Smooth muscle cell (in vitro differentiated cells): ENCODE data around the gene MCTP2. TPM values are rescaled to one million over a fixed set of nuclear protein-coding genes. Genes with fewer than 3 reads are reported as not detected.

Experiments
- DNase-seq: peaks from one replicate; lab custom pipeline; 2025; ENCODE audit not compliant: unreplicated experiment; lab: John Stamatoyannopoulos, UW
- H2AFZ ChIP-seq: fragments of 200-600 bp; sonication (generic); 2 replicates; pipeline ENCODE4 v1.6.0; 2016; ENCODE audit warnings: antibody characterized with exemption, low read depth, mild to moderate bottlenecking
- H3F3A ChIP-seq: fragments of 200-600 bp; sonication (generic); 2 replicates; pipeline ENCODE4 v1.6.0; 2017; ENCODE audit warnings: antibody characterized with exemption, low read depth
- H3K27ac ChIP-seq: fragments of 200-600 bp; sonication (generic); 2 replicates; pipeline ENCODE4 v1.5.1; 2016; ENCODE audit warnings: low read depth, mild to moderate bottlenecking
- H3K27me3 ChIP-seq: fragments of 200-600 bp; sonication (generic); 2 replicates; pipeline ENCODE4 v1.6.1; 2016; ENCODE audit warnings: low read depth, mild to moderate bottlenecking
- H3K36me3 ChIP-seq: fragments of 200-600 bp; sonication (generic); 2 replicates; pipeline ENCODE4 v1.5.1; 2016; ENCODE audit warnings: low read depth
- H3K4me1 ChIP-seq: fragments of 200-600 bp; sonication (generic); 2 replicates; pipeline ENCODE4 v1.5.1; 2016; ENCODE audit warnings: low read depth
- H3K4me2 ChIP-seq: fragments of 200-600 bp; sonication (generic); 2 replicates; pipeline ENCODE4 v1.6.0; 2016; ENCODE audit warnings: mild to moderate bottlenecking
- H3K4me3 ChIP-seq: fragments of 200-600 bp; sonication (generic); 2 replicates; pipeline ENCODE4 v1.5.1; 2016; ENCODE audit warnings: mild to moderate bottlenecking
- H3K79me2 ChIP-seq: fragments of 200-600 bp; sonication (generic); 2 replicates; pipeline ENCODE4 v1.6.0; 2016; ENCODE audit warnings: low read depth, mild to moderate bottlenecking
- H3K9ac ChIP-seq: fragments of 200-600 bp; sonication (generic); 2 replicates; pipeline ENCODE4 v1.6.0; 2016; ENCODE audit warnings: low read depth
- H3K9me3 ChIP-seq: fragments of 200-600 bp; sonication (generic); replicated peaks from 2 replicates; pipeline ENCODE4 v1.5.1; 2016; ENCODE audit warnings: low read depth
- H4K20me1 ChIP-seq: fragments of 200-600 bp; sonication (generic); 2 replicates; pipeline ENCODE4 v1.6.0; 2016; ENCODE audit warnings: low read depth
- WGBS: methylation state at CpG from one replicate; pipeline ENCODE4 v1.1.7; 2016; ENCODE audit warnings: low lambda C conversion rate; 5-methylcytosine and 5-hydroxymethylcytosine counted together
- polyA plus RNA-seq: library from polyadenylated mRNA; unstranded; fragments of >200 nt; fragmentation: Nextera tagmentation; extraction: Ambion mirVana; gene quantifications from 2 replicates; pipeline ENCODE4 v1.2.1, GENCODE V29; 2016
- total RNA-seq: library from RNA; depleted of rRNA; stranded (reverse); fragments of >200 nt; gene quantifications from 2 replicates; pipeline ENCODE4 v1.2.3, GENCODE V29; 2014
- TF ChIP-seq, protein P1 (sequence below): fragments of 200-600 bp; sonication (generic); IDR thresholded peaks from 2 replicates; pipeline ENCODE4 v1.5.1; 2017; ENCODE audit warnings: borderline replicate concordance, mild to moderate bottlenecking, antibody characterized with exemption; ENCODE audit not compliant: insufficient read depth, poor library complexity, severe bottlenecking

MCTP2 gene
- total and polyA plus RNA-seq, 2 experiments from 2014 or later: 12.1 to 32.1 TPM

DNA sequence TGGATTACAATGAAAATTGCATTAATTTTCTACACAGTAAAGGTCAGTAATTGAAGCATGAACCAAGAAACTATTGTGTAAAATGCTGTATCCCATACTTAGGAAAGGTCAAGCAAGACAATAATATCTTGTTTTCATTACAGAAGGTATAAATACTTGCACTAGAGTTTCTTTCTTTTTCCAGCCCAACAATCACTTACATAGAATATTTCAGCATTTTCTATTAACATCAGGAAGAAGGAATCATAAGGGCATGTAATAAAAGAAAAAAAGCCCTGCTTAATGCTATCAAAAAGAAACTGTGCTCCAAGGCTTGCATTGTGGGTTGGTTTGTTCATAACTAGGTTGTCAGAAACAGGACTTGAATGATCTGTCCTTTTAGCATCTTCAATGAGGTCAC is 215.1 kb downstream of the MCTP2 start:
- no peaks in the 10 kb centered on the region for H4K20me1 ChIP-seq
- no peaks in the 10 kb centered on the region for H3K9me3 ChIP-seq
- H3K4me3 ChIP-seq: no peak overlapping the region
- H3K27me3 ChIP-seq: no peaks in the 10 kb centered on the region
- no peak overlapping the region for H3K4me2 ChIP-seq
- H3K4me1 ChIP-seq: no peaks in the 10 kb centered on the region
- no peaks in the 10 kb centered on the region for H3K36me3 ChIP-seq
- TF ChIP-seq, protein P1, sequence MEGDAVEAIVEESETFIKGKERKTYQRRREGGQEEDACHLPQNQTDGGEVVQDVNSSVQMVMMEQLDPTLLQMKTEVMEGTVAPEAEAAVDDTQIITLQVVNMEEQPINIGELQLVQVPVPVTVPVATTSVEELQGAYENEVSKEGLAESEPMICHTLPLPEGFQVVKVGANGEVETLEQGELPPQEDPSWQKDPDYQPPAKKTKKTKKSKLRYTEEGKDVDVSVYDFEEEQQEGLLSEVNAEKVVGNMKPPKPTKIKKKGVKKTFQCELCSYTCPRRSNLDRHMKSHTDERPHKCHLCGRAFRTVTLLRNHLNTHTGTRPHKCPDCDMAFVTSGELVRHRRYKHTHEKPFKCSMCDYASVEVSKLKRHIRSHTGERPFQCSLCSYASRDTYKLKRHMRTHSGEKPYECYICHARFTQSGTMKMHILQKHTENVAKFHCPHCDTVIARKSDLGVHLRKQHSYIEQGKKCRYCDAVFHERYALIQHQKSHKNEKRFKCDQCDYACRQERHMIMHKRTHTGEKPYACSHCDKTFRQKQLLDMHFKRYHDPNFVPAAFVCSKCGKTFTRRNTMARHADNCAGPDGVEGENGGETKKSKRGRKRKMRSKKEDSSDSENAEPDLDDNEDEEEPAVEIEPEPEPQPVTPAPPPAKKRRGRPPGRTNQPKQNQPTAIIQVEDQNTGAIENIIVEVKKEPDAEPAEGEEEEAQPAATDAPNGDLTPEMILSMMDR: no peak
- DNase-seq: no peak
- H3K79me2 ChIP-seq: no peaks in the 10 kb centered on the region
- H3F3A ChIP-seq: no peaks in the 10 kb centered on the region
- peak overlapping the region; percentile 39 for H3K27ac ChIP-seq
- H3K9ac ChIP-seq: no peak overlapping the region
- no peak overlapping the region for H2AFZ ChIP-seq

DNA sequence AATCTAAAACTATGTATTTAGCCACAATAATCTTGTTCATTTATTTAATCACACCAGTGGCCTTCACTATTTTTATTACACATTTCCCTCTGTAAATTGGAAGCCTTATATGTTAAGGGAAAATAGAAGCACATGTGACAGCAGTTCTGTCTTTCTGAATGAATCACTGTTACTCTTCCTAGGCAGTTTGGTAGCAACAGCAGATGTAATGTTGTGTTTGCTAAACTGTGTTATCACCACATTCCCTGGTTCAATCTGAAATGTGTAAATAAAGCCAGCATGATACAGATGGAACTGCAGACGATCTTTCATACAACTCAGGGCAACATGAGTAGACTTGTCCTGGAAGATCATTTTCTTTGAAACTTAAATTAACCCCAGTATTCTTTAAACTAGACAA is 220.1 kb downstream of the MCTP2 start:
- H3K4me3 ChIP-seq: no peak overlapping the region

DNA sequence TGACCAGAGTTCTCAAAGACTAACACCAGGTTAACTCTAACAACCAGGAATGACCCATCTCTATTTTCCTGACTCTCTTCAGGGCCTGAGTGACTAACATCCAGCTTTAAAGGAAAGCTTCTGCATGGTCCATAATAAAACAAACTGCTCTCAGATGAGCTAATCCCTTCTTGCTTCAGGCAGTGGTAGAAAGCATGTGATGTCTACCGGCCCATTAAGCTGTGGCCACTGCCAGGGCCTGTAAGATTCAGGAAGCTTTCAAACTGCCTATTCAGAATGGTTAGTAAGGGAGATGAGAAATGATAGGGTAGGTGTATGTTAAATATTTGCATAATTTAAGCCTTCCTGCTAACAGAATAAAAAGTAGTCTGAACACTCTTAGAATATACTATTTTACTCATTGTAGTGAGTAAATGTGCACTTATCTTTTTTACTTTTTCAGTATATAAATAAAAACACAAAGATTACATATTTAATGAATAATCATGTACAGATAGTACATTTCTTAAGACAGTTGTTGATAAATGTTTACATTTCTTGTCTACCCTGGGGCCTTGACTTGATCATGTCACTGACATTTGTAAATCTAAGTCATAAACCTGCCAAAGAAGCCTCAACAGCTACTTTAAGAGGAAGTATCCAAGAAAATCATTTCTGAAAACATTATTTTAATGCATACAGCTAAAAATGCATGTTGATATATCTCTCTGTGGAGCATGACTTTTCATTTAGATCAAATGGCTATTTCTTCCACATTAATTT is 222.0 kb downstream of the MCTP2 start:
- no peak overlapping the region for H2AFZ ChIP-seq
- H3K4me2 ChIP-seq: no peak overlapping the region
- no peaks in the 10 kb centered on the region for H3K36me3 ChIP-seq
- H3K4me3 ChIP-seq: no peak overlapping the region
- H3K4me1 ChIP-seq: no peaks in the 10 kb centered on the region
- H3K9me3 ChIP-seq: no peaks in the 10 kb centered on the region
- 6% methylated on average over 1 of the region's 1 CpG for WGBS
- peak overlapping the region; percentile 74 for H3K27ac ChIP-seq
- no peak for DNase-seq
- no peaks in the 10 kb centered on the region for H4K20me1 ChIP-seq
- no peaks in the 10 kb centered on the region for H3F3A ChIP-seq
- no peaks in the 10 kb centered on the region for H3K27me3 ChIP-seq
- no peaks in the 10 kb centered on the region for H3K79me2 ChIP-seq
- TF ChIP-seq, protein P1: no peak
- H3K9ac ChIP-seq: no peak overlapping the region

More for the DNA sequence above, 220.1 kb downstream of the MCTP2 start:
- no peak overlapping the region for H3K9ac ChIP-seq
- WGBS: 32% methylated on average over 1 of the region's 1 CpG
- peak overlapping the region; percentile 11 for H3K4me2 ChIP-seq
- peak overlapping the region; percentile 74 for H3K27ac ChIP-seq
- no peaks in the 10 kb centered on the region for H3K27me3 ChIP-seq
- no peaks in the 10 kb centered on the region for H3K4me1 ChIP-seq
- TF ChIP-seq, protein P1: no peak
- H2AFZ ChIP-seq: no peak overlapping the region
- H3K79me2 ChIP-seq: no peaks in the 10 kb centered on the region
- no peaks in the 10 kb centered on the region for H3F3A ChIP-seq
- H3K36me3 ChIP-seq: no peaks in the 10 kb centered on the region
- no peaks in the 10 kb centered on the region for H3K9me3 ChIP-seq
- no peak for DNase-seq
- no peaks in the 10 kb centered on the region for H4K20me1 ChIP-seq

DNA sequence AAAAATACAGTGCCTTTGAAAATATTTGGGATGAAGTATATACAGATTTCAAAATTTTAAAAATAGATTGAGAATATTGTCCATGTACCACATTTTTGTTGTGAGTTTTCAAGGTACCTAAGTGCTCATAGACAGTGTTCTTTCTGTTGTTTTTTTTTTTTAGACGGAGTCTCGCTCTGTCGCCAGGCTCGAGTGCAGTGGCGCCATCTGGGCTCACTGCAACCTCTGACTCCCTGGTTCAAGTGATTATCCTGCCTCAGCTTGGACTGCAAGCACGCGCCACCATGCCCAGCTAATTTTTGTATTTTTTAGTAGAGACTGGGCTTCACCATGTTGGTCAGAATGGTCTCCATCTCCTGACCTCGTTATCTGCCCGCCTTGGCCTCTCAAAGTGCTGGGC is 223.9 kb downstream of the MCTP2 start:
- TF ChIP-seq, protein P1: no peak

More for the DNA sequence above, 223.9 kb downstream of the MCTP2 start:
- no peaks in the 10 kb centered on the region for H3K9me3 ChIP-seq
- no peaks in the 10 kb centered on the region for H3K36me3 ChIP-seq
- no peaks in the 10 kb centered on the region for H3K79me2 ChIP-seq
- no peaks in the 10 kb centered on the region for H3K27me3 ChIP-seq
- H3K27ac ChIP-seq: no peak overlapping the region
- DNase-seq: no peak
- no peak overlapping the region for H3K9ac ChIP-seq
- no peaks in the 10 kb centered on the region for H3F3A ChIP-seq
- H3K4me3 ChIP-seq: no peak overlapping the region
- H4K20me1 ChIP-seq: no peaks in the 10 kb centered on the region
- 82% methylated on average over 9 of the region's 9 CpGs for WGBS
- no peak overlapping the region for H2AFZ ChIP-seq
- H3K4me1 ChIP-seq: no peaks in the 10 kb centered on the region
- no peak overlapping the region for H3K4me2 ChIP-seq
